Muscle layer of colon (tissue), 2 donors: ENCODE results near the gene AMPD1.

Experiments used
- H3K27ac ChIP-seq: one replicate; pipeline ENCODE4 v1.7.0; 2013; ENCODE audit warnings: low read depth, mild to moderate bottlenecking, low read length, moderate library complexity
- H3K27me3 ChIP-seq, 2 donors: one replicate each; pipeline ENCODE4 v1.7.0; 2013; ENCODE audit warnings: low read length in 2 of 2, mild to moderate bottlenecking in 2 of 2; ENCODE audit not compliant: insufficient read depth in 2 of 2, control insufficient read depth in 1 of 2
- H3K36me3 ChIP-seq: one replicate; pipeline ENCODE4 v1.7.0; 2013; ENCODE audit warnings: mild to moderate bottlenecking, low read length; ENCODE audit not compliant: insufficient read depth
- H3K4me1 ChIP-seq: one replicate; pipeline ENCODE4 v1.7.0; 2013; ENCODE audit warnings: mild to moderate bottlenecking, low read length; ENCODE audit not compliant: insufficient read depth
- H3K4me3 ChIP-seq, 2 donors: one replicate each; pipeline ENCODE4 v1.7.0; 2013; ENCODE audit warnings: low read length in 2 of 2, low read depth in 1 of 2, mild to moderate bottlenecking in 1 of 2, moderate library complexity in 1 of 2
- H3K9ac ChIP-seq: one replicate; pipeline ENCODE4 v1.7.0; 2013; ENCODE audit warnings: low read length
- H3K9me3 ChIP-seq: one replicate; pipeline ENCODE4 v1.7.0; 2013; ENCODE audit warnings: mild to moderate bottlenecking, low read length
- donor health status: abdominal sarcoma.
- donor health status: Adenocarcinoma of cecum.

The AMPD1 gene

GRCh38 chr1:114695430-114696058 is at the start of gene AMPD1:
Gene AMPD1, minus strand, starts transcription at chr1:114695546. Its CDS starts 75 bp downstream, at chr1:114695471.
- no peaks in the 10 kb centered on the region for H3K36me3 ChIP-seq
- H3K4me3 ChIP-seq = no peak within 1 kb of the TSS
- H3K4me1 ChIP-seq = no peaks in the 10 kb centered on the region
- no peaks in the 10 kb centered on the region for H3K9me3 ChIP-seq
- H3K9ac ChIP-seq = no peak within 1 kb of the TSS
- H3K27ac ChIP-seq = no peak within 1 kb of the TSS
- H3K27me3 ChIP-seq = no peaks in the 10 kb centered on the region

DNA sequence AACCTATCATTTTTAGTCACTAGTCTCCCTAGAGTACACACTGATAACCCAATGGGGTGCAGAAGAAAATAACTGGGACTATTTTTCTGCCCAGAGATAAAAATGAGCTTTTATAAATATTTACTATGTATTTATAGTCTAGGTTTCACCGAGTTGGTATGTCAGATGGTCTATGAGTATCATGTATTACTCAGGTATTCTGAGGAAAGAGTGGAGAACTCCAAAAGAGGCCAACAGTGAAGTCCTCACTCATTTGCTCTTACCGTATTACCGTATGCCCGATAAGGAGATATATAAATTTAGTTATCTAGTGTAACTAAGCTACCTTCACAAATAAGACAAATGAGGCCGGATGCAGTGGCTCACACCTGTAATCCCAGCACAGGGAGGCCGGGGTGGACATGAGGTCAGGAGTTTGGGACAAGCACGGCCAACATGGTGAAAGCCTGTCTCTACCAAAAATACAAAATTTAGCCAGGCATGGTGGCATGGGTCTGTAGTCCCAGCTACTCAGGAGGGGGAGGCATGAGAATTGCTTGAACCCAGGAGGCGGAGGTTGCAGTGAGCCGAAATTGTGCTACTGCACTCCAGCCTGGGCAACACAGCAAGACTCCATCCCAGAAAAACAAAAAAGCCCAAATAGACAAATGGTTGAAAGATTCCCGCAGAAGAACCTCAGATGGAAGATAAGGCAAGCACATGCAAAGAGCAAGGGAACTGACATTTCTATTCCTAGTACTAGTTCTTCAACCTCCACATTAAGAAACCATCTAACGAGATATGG is 46.8 kb upstream of the AMPD1 start:
- no peak overlapping the region for H3K4me3 ChIP-seq

GRCh38 chr1:114740331-114740730 is 45.0 kb upstream of the AMPD1 start:
- no peak overlapping the region for H3K27ac ChIP-seq
- no peaks in the 10 kb centered on the region for H3K4me1 ChIP-seq
- no peaks in the 10 kb centered on the region for H3K9me3 ChIP-seq
- no peak overlapping the region for H3K9ac ChIP-seq
- H3K4me3 ChIP-seq = no peak overlapping the region
- H3K27me3 ChIP-seq = no peaks in the 10 kb centered on the region
- H3K36me3 ChIP-seq = peaks cover 41% of the 10 kb centered on the region

More for the DNA sequence above, 46.8 kb upstream of the AMPD1 start:
- no peaks in the 10 kb centered on the region for H3K27me3 ChIP-seq
- no peaks in the 10 kb centered on the region for H3K9me3 ChIP-seq
- no peak overlapping the region for H3K27ac ChIP-seq
- H3K36me3 ChIP-seq = peaks cover 36% of the 10 kb centered on the region
- H3K4me1 ChIP-seq = no peaks in the 10 kb centered on the region
- H3K9ac ChIP-seq = no peak overlapping the region

- H3K27me3 ChIP-seq = no peaks in the 10 kb centered on the region
- no peaks in the 10 kb centered on the region for H3K9me3 ChIP-seq
- no peak overlapping the region for H3K4me3 ChIP-seq
- H3K27ac ChIP-seq = no peak overlapping the region
- no peak overlapping the region for H3K9ac ChIP-seq
- H3K4me1 ChIP-seq = no peaks in the 10 kb centered on the region
- H3K36me3 ChIP-seq = peaks cover 68% of the 10 kb centered on the region
These were observed 42.0 kb upstream of the AMPD1 start for GRCh38 chr1:114737314-114737849.

DNA sequence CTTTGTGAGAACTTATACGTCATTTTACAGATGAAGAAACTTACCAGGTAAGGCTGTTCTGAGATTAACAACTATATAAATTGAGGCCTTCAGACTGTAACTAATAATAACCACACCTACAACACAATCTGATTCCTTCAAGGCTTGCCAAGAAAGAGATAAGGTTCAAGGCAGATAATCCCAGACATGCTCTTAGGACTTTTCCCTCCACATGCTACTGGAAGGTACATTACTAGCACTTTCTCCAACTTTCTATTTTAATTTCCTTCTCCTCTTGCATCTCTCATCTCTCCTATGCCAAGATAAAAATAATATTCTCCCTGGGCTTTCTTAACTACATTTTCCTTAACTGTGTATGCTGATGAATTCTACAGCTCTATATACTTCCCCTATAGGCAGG is 40.1 kb upstream of the AMPD1 start:
- H3K9me3 ChIP-seq = no peaks in the 10 kb centered on the region
- no peak overlapping the region for H3K4me3 ChIP-seq
- H3K4me1 ChIP-seq = no peaks in the 10 kb centered on the region
- no peak overlapping the region for H3K27ac ChIP-seq
- no peaks in the 10 kb centered on the region for H3K27me3 ChIP-seq
- H3K36me3 ChIP-seq = peaks cover 75% of the 10 kb centered on the region
- H3K9ac ChIP-seq = no peak overlapping the region

DNA sequence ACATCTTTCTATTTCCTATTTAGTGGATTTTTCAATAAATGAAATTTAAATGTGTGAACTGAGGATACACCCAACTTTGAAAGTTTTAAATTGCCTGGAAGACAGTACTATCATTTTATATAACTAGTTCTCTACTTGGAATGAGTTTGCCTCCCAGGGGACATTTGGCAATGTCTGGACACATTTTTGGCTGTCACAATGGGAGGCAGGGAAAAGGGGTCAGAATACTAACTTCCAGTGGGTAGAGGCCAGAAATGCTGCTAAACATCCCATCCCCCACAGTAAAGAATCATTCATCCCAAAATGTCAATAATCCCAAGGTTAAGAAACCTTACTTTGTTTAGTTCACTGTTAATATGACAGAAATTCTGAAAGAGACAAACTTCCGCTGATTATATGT is 34.4 kb upstream of the AMPD1 start:
- no peaks in the 10 kb centered on the region for H3K9me3 ChIP-seq
- H3K4me3 ChIP-seq = no peak overlapping the region
- peaks cover 87% of the 10 kb centered on the region for H3K36me3 ChIP-seq
- H3K27me3 ChIP-seq = no peaks in the 10 kb centered on the region
- no peak overlapping the region for H3K9ac ChIP-seq
- H3K27ac ChIP-seq = no peak overlapping the region
- H3K4me1 ChIP-seq = no peaks in the 10 kb centered on the region

GRCh38 chr1:114728553-114728952 is 33.2 kb upstream of the AMPD1 start:
- no peak overlapping the region for H3K27ac ChIP-seq
- H3K27me3 ChIP-seq = no peaks in the 10 kb centered on the region
- H3K36me3 ChIP-seq = peaks cover 86% of the 10 kb centered on the region
- peaks cover 5% of the 10 kb centered on the region for H3K4me1 ChIP-seq
- no peak overlapping the region for H3K9ac ChIP-seq
- H3K9me3 ChIP-seq = no peaks in the 10 kb centered on the region
- no peak overlapping the region for H3K4me3 ChIP-seq

- Histone ChIP-seq H3K4me3 (no peak overlapping the region), H3K9me3 (no peaks in the 10 kb centered on the region), H3K36me3 (peaks cover 88% of the 10 kb centered on the region), H3K4me1 (peaks cover 6% of the 10 kb centered on the region), H3K27me3 (no peaks in the 10 kb centered on the region), H3K27ac (no peak overlapping the region), H3K9ac (no peak overlapping the region)
These were observed 29.9 kb upstream of the AMPD1 start for GRCh38 chr1:114725230-114725629.

DNA sequence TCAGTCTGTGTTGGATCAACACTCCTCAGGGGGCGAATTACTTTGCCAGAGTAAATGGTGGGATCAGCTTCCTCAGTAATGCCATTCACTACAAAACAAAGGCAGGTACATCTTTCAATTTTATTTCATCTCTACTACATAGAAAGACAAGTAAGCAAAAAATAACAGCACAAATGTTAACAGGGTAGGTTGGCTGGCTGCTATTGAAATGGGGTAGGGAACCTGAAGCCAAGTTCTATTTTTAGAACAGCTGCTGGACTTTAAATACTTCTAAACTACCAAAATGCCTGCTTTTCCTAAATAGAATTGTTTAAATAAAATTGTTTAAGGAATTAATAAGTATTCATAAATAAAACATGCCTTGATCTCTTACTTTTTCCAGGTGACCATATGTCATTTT is 28.6 kb upstream of the AMPD1 start:
- H3K36me3 ChIP-seq = peaks cover 90% of the 10 kb centered on the region
- no peaks in the 10 kb centered on the region for H3K9me3 ChIP-seq
- no peak overlapping the region for H3K27ac ChIP-seq

DNA sequence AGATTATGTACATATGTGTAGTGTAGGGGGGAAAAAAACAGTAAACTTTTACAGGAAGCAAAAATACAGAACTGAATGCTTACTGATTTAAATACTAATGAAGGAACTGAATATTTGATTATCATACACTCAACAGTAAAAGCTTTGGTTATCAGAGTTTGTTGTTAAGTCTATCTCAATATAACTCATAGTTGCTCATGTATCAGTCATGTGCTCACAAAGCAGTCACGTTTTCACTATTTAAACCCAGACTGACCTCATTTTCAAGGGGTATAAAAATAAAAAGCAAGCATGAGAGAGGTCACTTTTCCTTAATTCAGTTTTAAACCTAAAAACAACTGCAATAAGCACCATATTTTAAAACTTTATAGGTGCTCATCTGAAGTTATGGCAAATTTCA is 28.1 kb upstream of the AMPD1 start:
- no peak overlapping the region for H3K4me3 ChIP-seq
- H3K9me3 ChIP-seq = no peaks in the 10 kb centered on the region
- peaks cover 90% of the 10 kb centered on the region for H3K36me3 ChIP-seq
- no peak overlapping the region for H3K27ac ChIP-seq
- no peak overlapping the region for H3K9ac ChIP-seq
- no peaks in the 10 kb centered on the region for H3K27me3 ChIP-seq
- H3K4me1 ChIP-seq = peaks cover 6% of the 10 kb centered on the region

More for the DNA sequence above, 28.6 kb upstream of the AMPD1 start:
- no peak overlapping the region for H3K4me3 ChIP-seq
- no peak overlapping the region for H3K9ac ChIP-seq
- no peaks in the 10 kb centered on the region for H3K27me3 ChIP-seq
- H3K4me1 ChIP-seq = peaks cover 6% of the 10 kb centered on the region

DNA sequence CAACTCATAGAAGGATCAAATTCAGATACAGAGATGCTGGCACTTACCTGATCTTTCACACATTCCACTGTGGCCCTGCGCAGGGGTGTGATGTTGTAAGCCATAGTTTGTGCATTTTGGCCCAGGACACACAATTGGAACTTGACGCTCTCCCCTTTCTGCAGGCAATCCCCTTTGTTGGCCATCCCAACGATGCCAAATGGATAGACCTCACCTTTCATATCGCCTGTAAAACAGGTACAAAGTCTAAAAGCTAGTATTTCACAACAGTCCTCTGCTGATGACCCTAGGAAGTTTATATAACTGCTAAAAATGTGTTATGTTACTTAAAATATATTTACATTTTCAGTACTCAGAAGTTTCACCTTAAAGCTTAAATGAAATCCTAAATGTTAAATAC is 25.1 kb upstream of the AMPD1 start:
- no peak overlapping the region for H3K9ac ChIP-seq
- peaks cover 74% of the 10 kb centered on the region for H3K36me3 ChIP-seq
- peaks cover 12% of the 10 kb centered on the region for H3K4me1 ChIP-seq
- no peaks in the 10 kb centered on the region for H3K27me3 ChIP-seq
- H3K9me3 ChIP-seq = no peaks in the 10 kb centered on the region
- no peak overlapping the region for H3K27ac ChIP-seq
- H3K4me3 ChIP-seq = no peak overlapping the region
